Mucosa of gallbladder (tissue), 1 donor: Measurements from ENCODE around the gene FAM228B. TPM values are rescaled to one million over a fixed set of nuclear protein-coding genes. Genes with fewer than 3 reads are reported as not detected.

ENCODE experiments used
- DNase-seq: peaks from one replicate; pipeline ENCODE4 v3.0.0-alpha.2; 2020; ENCODE audit warnings: low spot score
- total RNA-seq: library from RNA; stranded (reverse); gene quantifications from one replicate; pipeline ENCODE4 v1.2.1, GENCODE V29; 2021
- donor health status: DM: no; HTN: no; CAD: no.

The FAM228B gene
- total RNA-seq, 1 donor from 2014 or later, result 23.2 TPM

- DNase-seq, result no peak
Measured at GRCh38 chr2:24203787-24204150, 80.5 kb downstream of the FAM228B start.

- DNase-seq, result no peak
Measured at GRCh38 chr2:24204505-24204904, 81.2 kb downstream of the FAM228B start.

- no peak for DNase-seq
Measured at GRCh38 chr2:24205131-24205530, 81.9 kb downstream of the FAM228B start.

DNA sequence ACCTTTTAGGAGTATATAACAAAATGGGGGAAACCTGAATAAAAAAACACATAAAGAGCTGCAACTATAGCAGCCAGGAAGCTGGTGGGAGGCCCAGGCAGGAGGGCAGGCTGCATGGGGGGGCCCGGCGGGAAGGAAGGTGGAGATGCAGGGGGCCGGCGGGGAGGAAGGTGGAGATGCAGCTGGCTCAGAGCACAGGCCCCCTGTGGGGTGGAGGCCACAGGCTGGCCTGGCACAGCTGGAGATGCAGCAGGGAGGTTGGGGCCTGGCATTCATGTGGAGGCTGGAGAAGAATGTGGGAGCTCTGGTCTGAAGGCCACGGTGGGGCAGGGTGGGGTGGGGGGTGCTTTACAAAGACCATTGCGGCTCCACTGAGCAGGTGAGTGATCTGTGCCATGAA is 83.0 kb downstream of the FAM228B start:
- no peak for DNase-seq

GRCh38 chr2:24206714-24207113 is 83.4 kb downstream of the FAM228B start:
- no peak for DNase-seq

DNA sequence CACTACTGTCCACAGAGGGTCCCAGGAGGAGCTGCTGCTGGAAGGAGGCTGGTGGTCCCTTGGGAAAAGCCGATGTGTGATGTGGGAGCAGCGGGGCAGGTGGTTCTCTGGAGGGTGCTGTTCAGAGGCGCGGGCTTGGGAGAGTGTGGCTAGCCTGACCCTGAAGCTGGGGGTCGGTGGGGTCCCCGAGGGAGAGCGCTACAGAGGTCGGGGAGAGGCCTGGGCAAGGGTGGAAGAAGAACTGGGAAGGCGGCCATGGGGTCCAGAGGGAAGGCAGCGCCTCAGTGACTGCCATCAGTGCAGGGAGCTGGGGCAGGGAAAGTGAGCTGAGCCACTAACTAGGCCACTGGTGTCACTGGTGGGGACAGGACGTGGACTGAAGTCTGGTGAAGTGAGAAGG is 84.1 kb downstream of the FAM228B start:
- no peak for DNase-seq

GRCh38 chr2:24208490-24208889 is 85.2 kb downstream of the FAM228B start:
- no peak for DNase-seq

DNA sequence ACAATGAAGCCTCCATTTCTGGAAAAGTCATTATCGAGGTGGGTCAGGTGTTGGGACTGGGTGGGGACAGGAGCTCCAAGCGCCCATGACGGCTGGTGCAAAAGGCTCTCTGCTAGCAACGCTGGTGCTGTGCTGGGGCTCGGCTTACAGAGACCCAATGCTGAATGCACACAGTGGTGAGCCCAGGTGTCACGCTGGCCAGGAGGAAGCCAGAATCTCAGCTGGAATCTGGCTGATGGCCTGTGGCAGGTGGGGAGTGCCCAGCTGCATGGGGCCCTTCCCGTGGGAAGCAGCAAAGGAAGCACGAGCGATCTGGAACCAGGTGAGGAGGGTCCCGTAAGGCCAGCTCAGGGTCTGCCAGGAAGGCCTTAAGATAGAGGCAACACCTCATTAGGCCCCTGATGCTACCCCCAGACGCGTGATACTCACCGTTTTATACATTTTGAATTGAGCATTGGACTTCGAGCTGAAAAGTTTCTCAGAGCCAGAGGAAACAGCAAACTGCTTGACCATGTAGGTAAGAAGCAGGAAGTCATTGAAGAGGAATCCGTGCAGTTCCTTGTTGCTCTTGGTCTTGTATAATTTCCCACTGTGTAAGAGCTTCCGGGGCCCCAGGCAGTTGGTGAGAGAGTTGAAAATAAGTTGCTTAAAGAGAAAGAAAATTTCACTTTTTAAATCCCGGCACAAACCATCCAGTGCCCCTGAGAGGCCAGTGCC is 86.3 kb downstream of the FAM228B start:
- DNase-seq, result no peak

DNA sequence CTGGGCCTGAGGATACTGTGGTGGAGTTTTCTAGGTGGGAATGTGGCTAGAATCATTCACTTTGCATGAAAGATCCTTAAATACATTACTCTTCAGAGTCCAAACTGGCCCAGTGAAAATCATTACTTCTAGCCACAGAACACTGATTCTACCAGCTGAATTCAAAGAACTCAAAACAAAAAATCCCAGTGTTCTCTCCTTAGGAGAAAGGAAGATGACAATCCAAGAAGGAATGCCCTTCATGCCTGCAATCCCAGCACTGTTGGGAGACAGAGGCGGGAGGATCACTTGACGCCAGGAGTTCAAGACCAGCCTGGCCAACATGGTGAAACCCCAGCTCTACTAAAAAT is 86.8 kb downstream of the FAM228B start:
- no peak for DNase-seq

- no peak for DNase-seq
Measured at GRCh38 chr2:24210723-24211122, 87.5 kb downstream of the FAM228B start.

DNA sequence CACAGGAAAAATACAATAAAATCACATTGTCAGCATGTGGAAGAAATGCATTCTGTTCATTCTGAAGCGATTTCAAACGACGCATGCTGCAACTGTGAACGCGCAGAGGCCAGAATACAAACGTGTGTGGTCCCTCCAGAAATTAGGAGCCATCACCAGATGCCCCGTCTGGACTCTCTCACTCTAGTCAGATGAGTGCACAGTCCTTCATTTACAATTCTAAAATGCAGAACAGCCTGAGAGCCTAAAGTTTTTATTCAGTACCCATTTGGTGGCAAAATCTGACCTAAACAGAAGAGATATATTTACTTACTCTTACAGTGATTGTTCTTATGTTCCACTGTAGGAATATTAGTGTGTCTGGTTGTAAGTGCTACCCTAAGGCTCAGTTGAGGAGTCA is 88.1 kb downstream of the FAM228B start:
- DNase-seq, result no peak

- no peak for DNase-seq
Measured at GRCh38 chr2:24214880-24215279, 91.6 kb downstream of the FAM228B start.

Other genes starting within 250 kb of the FAM228B start
- 16.3 TPM for gene ATAD2B, start 196.3 kb upstream of the FAM228B start, total RNA-seq
- gene UBXN2A, start 183.0 kb upstream of the FAM228B start, total RNA-seq, result 11.8 TPM
- 0.23 TPM for gene MFSD2B, start 113.4 kb upstream of the FAM228B start, total RNA-seq
- gene WDCP, start 76.1 kb upstream of the FAM228B start, total RNA-seq, result 8.4 TPM
- gene FKBP1B, start 73.7 kb upstream of the FAM228B start, total RNA-seq, result 23.0 TPM
- 69.5 TPM for gene SF3B6, start 47.1 kb upstream of the FAM228B start, total RNA-seq
- 35.2 TPM for gene TP53I3, start 38.6 kb upstream of the FAM228B start, total RNA-seq
- 0.35 TPM for gene PFN4, start 135 bp upstream of the FAM228B start, total RNA-seq
- 1.0 TPM for gene FAM228A, start 51.6 kb downstream of the FAM228B start, total RNA-seq
- gene ITSN2, start 237.1 kb downstream of the FAM228B start, total RNA-seq, result 49.6 TPM